SK-N-SH (cell line): ENCODE results near the gene MAPK14. TPM values are rescaled to one million over a fixed set of nuclear protein-coding genes. Genes with fewer than 3 reads are reported as not detected.
A peak's percentile ranks its signal among the peaks of the same experiment; 100 is the strongest.

ENCODE experiments used
- CTCF ChIA-PET: fragments of 300-600, 350-600 bp; formaldehyde crosslinking; extraction: SDS; loops from one replicate; lab custom pipeline; 2021; lab: Yijun Ruan, JAX
- POLR2A ChIA-PET: fragments of 350-600 bp; sonication (Branson Sonifier 250); formaldehyde crosslinking; extraction: SDS; loops from one replicate; lab custom pipeline; 2020; ENCODE audit warnings: antibody characterized with exemption, inconsistent platforms; lab: Yijun Ruan, JAX
- DNase-seq: peaks from one replicate; pipeline ENCODE4 v3.0.0; 2012
- H2AFZ ChIP-seq: fragments of 200-600 bp; sonication (generic); 2 replicates; pipeline ENCODE4 v1.8.1; 2016; ENCODE audit warnings: antibody characterized with exemption, mild to moderate bottlenecking, low read depth
- H3F3A ChIP-seq: fragments of 200-600 bp; sonication (generic); replicated peaks from 2 replicates; pipeline ENCODE3; 2016; ENCODE audit warnings: antibody characterized with exemption, mild to moderate bottlenecking; ENCODE audit not compliant: insufficient read depth
- H3K27ac ChIP-seq, 2 experiments: fragments of 200-500 bp in 1 of 2; fragments of 200-600 bp in 1 of 2; sonication (Bioruptor generic) in 1 of 2; sonication (generic), shearing (Covaris generic) in 1 of 2; 2 replicates each; pipeline versions ENCODE4 v1.5.1 to v1.6.1; 2014 to 2016; ENCODE audit warnings: low read depth in 2 of 2, inconsistent platforms in 1 of 2, low read length in 1 of 2, mild to moderate bottlenecking in 1 of 2, mixed read lengths in 1 of 2
- H3K27me3 ChIP-seq: fragments of 200-600 bp; sonication (generic), shearing (Covaris generic); 2 replicates; pipeline ENCODE4 v1.6.1; 2016; ENCODE audit warnings: mixed run types; ENCODE audit not compliant: insufficient read depth
- H3K36me3 ChIP-seq, 2 experiments: fragments of 200-500 bp in 1 of 2; fragments of 200-600 bp in 1 of 2; sonication (Bioruptor generic) in 1 of 2; sonication (generic) in 1 of 2; replicated peaks in 1 of 2; 2 replicates each; pipeline versions ENCODE3 to v1.5.1; 2014 to 2016; ENCODE audit warnings: low read length in 1 of 2, mild to moderate bottlenecking in 1 of 2; ENCODE audit not compliant: insufficient read depth in 2 of 2, control insufficient read depth in 1 of 2
- H3K4me1 ChIP-seq, 2 experiments: fragments of 200-500 bp in 1 of 2; fragments of 200-600 bp in 1 of 2; sonication (Bioruptor generic) in 1 of 2; sonication (generic), shearing (Covaris generic) in 1 of 2; 2 replicates each; pipeline versions ENCODE4 v1.5.1 to v1.6.1; 2014 to 2016; ENCODE audit warnings: low read depth in 1 of 2, low read length in 1 of 2, mixed run types in 1 of 2; ENCODE audit not compliant: insufficient read depth in 2 of 2, control insufficient read depth in 1 of 2
- H3K4me2 ChIP-seq: fragments of 200-600 bp; sonication (generic), shearing (Covaris generic); 2 replicates; pipeline ENCODE4 v1.6.1; 2017; ENCODE audit warnings: mixed run types
- H3K4me3 ChIP-seq, 2 experiments: fragments of 200-500 bp in 1 of 2; fragments of 200-600 bp in 1 of 2; sonication (Bioruptor generic) in 1 of 2; sonication (generic), shearing (Covaris generic) in 1 of 2; 2 replicates each; pipeline versions ENCODE4 v1.5.1 to v1.8.1; 2014 to 2016; ENCODE audit warnings: low read depth in 2 of 2, inconsistent platforms in 1 of 2, low read length in 1 of 2, mild to moderate bottlenecking in 1 of 2, mixed read lengths in 1 of 2, moderate library complexity in 1 of 2
- H3K79me2 ChIP-seq: fragments of 200-600 bp; sonication (generic); 2 replicates; pipeline ENCODE4 v1.8.1; 2017; ENCODE audit warnings: mild to moderate bottlenecking; ENCODE audit not compliant: insufficient read depth
- H3K9ac ChIP-seq: fragments of 200-600 bp; sonication (generic); 2 replicates; pipeline ENCODE4 v1.6.1; 2017; ENCODE audit warnings: mixed run types
- H3K9me2 ChIP-seq: fragments of 200-600 bp; sonication (generic); 2 replicates; pipeline ENCODE4 v1.6.1; 2017; ENCODE audit warnings: mixed run types
- H3K9me3 ChIP-seq: fragments of 200-600 bp; sonication (generic); 2 replicates; pipeline ENCODE4 v1.6.1; 2017; ENCODE audit warnings: mixed run types, mild to moderate bottlenecking, moderate library complexity
- H4K20me1 ChIP-seq: fragments of 200-600 bp; sonication (generic); 2 replicates; pipeline ENCODE4 v1.6.1; 2017; ENCODE audit warnings: mild to moderate bottlenecking, mixed run types; ENCODE audit not compliant: insufficient read depth
- CHD2 ChIP-seq: fragments of 150-350 bp; IDR thresholded peaks from 2 replicates; pipeline ENCODE4 v1.6.1; 2018; ENCODE audit warnings: low read length; ENCODE audit not compliant: partially characterized antibody
- EZH2phosphoT487 ChIP-seq: fragments of 200-600 bp; sonication (generic); IDR thresholded peaks from 2 replicates; pipeline ENCODE4 v1.6.1; 2017; ENCODE audit warnings: low read depth, mixed run types, mild to moderate bottlenecking, antibody characterized with exemption, moderate library complexity, borderline replicate concordance
- GATA2 ChIP-seq: sonication (generic); formaldehyde crosslinking; IDR thresholded peaks from 2 replicates; pipeline ENCODE4 v1.5.0; 2020; ENCODE audit warnings: mild to moderate bottlenecking, missing genetic modification reagents
- MEF2A ChIP-seq: IDR thresholded peaks from 2 replicates; pipeline ENCODE4 v1.4.0; 2012; ENCODE audit warnings: low read depth, borderline replicate concordance
- MXI1 ChIP-seq: IDR thresholded peaks from 2 replicates; pipeline ENCODE4 v1.6.1; 2012; ENCODE audit warnings: mild to moderate bottlenecking, low read depth, low read length, improper control_type of control experiment
- NFIC ChIP-seq: IDR thresholded peaks from 2 replicates; pipeline ENCODE4 v1.4.0; 2012; ENCODE audit warnings: borderline replicate concordance
- RAD21 ChIP-seq: IDR thresholded peaks from 2 replicates; pipeline ENCODE4 v1.6.1; 2012; ENCODE audit warnings: mild to moderate bottlenecking, low read length
- RCOR1 ChIP-seq: fragments of 150-350 bp; IDR thresholded peaks from 2 replicates; pipeline ENCODE4 v1.6.1; 2017; ENCODE audit warnings: antibody characterized with exemption, low read length
- RXRA ChIP-seq: IDR thresholded peaks from 2 replicates; pipeline ENCODE4 v1.4.0; 2012; ENCODE audit warnings: low read depth, mild to moderate bottlenecking, borderline replicate concordance
- SIN3A ChIP-seq: IDR thresholded peaks from 2 replicates; pipeline ENCODE4 v1.6.1; 2012; ENCODE audit warnings: low read depth, mild to moderate bottlenecking, low read length, moderate library complexity, borderline replicate concordance
- SMC3 ChIP-seq: IDR thresholded peaks from 2 replicates; pipeline ENCODE4 v1.6.1; 2012; ENCODE audit warnings: low read depth, low read length, improper control_type of control experiment
- WGBS: methylation state at CpG from one replicate; pipeline ENCODE4 v1.1.6; 2017; ENCODE audit warnings: low lambda C conversion rate; 5-methylcytosine and 5-hydroxymethylcytosine counted together
- polyA plus RNA-seq, 3 experiments: library from polyadenylated mRNA; depleted of rRNA; stranded (reverse); fragments of >200 nt; gene quantifications; 2 replicates each; pipeline ENCODE4 v1.2.3, GENCODE V29; 2012
- TF ChIP-seq, protein P1 (sequence below): IDR thresholded peaks from 2 replicates; pipeline ENCODE4 v1.4.0; 2012; ENCODE audit warnings: low read depth, borderline replicate concordance

MAPK14 gene
- polyA plus RNA-seq, 1 of the 3 experiments (the other 2 are of a cell fraction) = 19.8 TPM

DNA sequence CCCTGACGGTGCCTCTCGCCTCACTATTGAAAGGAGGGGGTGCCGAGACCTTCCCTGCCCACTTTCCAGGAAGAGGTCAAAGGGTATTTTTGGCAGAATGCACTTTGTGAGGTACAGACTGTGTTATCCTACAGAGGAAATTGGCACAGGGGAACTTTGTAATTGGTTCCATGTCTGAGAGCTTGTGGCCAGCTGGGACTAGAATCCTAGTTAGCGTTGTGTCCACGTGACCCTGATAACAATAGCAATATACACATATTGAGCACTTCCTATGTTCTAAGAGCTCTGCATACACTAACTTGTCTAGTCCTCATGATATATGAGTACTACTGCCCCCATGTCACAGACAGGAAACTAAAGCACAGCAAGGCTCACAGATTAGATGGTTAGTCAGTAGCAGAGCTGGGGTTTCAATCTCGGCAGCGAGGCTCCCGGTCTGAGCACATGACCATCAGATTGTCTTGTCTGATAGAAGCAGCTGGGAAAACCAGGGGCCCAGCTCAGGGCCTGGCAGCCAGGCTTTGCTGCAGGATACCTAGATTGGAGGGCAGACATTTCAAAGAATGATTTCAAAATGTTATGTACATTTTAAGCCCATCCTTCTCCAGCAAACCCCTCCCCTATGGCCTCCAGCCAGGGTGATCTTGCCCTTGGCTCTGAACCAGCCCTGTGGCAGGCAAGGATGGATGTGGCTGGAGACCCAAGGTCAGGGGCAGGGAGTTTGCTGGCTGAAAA is 104.1 kb downstream of the MAPK14 start (continued):
- TF ChIP-seq EZH2phosphoT487 = no peak
- TF ChIP-seq MXI1 = no peak
- no peak for TF ChIP-seq NFIC
- TF ChIP-seq GATA2 = peak; percentile 88
- peak; percentile 18; the same call in 1 of the 2 replicates for TF ChIP-seq RAD21
- peak; percentile 22 for TF ChIP-seq CHD2
- TF ChIP-seq SMC3 = no peak
- peak; percentile 64; the same call in 1 of the 2 replicates for TF ChIP-seq RCOR1

DNA sequence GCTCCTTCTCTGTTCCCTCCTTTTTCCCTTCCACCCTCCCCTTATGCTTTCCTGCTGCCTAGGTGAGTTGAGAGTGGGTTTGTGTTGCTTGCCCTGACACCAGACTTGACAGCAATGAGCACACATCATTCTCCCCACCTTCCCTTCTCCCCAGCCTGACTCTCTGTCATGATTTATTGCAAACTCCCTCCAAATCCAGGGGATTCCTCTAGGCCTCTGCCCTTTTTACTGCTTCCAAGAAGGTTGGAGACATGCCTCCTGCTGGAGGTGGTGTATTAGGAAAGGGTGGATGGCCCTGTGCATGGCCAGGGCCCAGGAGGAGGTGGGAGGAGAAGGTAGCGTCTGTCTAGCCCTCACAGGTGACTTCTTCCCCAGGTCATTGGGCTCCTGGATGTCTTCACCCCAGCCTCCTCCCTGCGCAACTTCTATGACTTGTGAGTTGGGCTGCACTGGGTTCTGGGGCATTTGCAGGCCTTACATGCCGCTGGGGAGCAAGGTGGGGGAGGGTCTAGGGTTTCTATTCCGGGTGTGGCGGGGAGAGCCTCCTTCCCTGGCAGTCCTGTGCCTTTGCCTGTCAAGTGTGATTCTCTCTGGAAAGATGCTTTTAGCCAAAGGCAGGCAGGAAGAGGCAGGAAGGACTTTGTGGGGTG is 104.8 kb downstream of the MAPK14 start:
- no peaks in the 10 kb centered on the region for H3K27me3 ChIP-seq
- WGBS = 86% methylated on average over 1 of the region's 5 CpGs
- H3K4me3 ChIP-seq = no peak overlapping the region
- no peak for DNase-seq
- no peaks in the 10 kb centered on the region for H3K9me2 ChIP-seq
- peak overlapping the region; percentile 89; the same call in 1 of the 2 replicates for H2AFZ ChIP-seq
- no peak for TF ChIP-seq MEF2A
- no peak for TF ChIP-seq RXRA
- TF ChIP-seq, protein P1, sequence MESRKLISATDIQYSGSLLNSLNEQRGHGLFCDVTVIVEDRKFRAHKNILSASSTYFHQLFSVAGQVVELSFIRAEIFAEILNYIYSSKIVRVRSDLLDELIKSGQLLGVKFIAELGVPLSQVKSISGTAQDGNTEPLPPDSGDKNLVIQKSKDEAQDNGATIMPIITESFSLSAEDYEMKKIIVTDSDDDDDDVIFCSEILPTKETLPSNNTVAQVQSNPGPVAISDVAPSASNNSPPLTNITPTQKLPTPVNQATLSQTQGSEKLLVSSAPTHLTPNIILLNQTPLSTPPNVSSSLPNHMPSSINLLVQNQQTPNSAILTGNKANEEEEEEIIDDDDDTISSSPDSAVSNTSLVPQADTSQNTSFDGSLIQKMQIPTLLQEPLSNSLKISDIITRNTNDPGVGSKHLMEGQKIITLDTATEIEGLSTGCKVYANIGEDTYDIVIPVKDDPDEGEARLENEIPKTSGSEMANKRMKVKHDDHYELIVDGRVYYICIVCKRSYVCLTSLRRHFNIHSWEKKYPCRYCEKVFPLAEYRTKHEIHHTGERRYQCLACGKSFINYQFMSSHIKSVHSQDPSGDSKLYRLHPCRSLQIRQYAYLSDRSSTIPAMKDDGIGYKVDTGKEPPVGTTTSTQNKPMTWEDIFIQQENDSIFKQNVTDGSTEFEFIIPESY = no peak
- no peak for TF ChIP-seq SIN3A
- peak overlapping the region; percentile 34 for H3K4me2 ChIP-seq
- 0 out of 2 replicates have a peak overlapping the region, but pooled peaks have one; percentile 34 for H3K9ac ChIP-seq
- H3K79me2 ChIP-seq = no peaks in the 10 kb centered on the region
- H3K36me3 ChIP-seq = no peaks in the 10 kb centered on the region
- H3K4me1 ChIP-seq = peaks cover 17 to 54% of the 10 kb centered on the region in 2 experiments
- H3K27ac ChIP-seq = peak overlapping the region; percentile 50 to 98; a peak in 3 of 4 replicates
- POLR2A ChIA-PET = interaction anchor here (0.6 to 1.9 kb wide), 4 partner anchors 11 to 104 kb away, joined by 3 to 7 read pairs (median 5); partner anchors contain the start of genes BRPF3 and MAPK14
- CTCF ChIA-PET = interaction anchor here (0.8 to 1.6 kb wide), 7 partner anchors 7 to 170 kb away, joined by 3 to 10 read pairs (median 4); no protein-coding TSS in a partner anchor
- no peaks in the 10 kb centered on the region for H3K9me3 ChIP-seq
- H4K20me1 ChIP-seq = no peaks in the 10 kb centered on the region
- H3F3A ChIP-seq = no peaks in the 10 kb centered on the region
